NOMO-1 (cell line): ENCODE measurements around the gene VAMP5.
"Not testable (repeated sequence)": the region's sequence is repeated elsewhere in the genome, so short reads cannot be mapped to it uniquely, and the experiment has no call there.

Experiments
- DNase-seq, 2 experiments: peaks; one replicate each; lab custom pipeline; 2025; ENCODE audit not compliant: unreplicated experiment in 2 of 2; lab: John Stamatoyannopoulos, UW

The VAMP5 gene

DNA sequence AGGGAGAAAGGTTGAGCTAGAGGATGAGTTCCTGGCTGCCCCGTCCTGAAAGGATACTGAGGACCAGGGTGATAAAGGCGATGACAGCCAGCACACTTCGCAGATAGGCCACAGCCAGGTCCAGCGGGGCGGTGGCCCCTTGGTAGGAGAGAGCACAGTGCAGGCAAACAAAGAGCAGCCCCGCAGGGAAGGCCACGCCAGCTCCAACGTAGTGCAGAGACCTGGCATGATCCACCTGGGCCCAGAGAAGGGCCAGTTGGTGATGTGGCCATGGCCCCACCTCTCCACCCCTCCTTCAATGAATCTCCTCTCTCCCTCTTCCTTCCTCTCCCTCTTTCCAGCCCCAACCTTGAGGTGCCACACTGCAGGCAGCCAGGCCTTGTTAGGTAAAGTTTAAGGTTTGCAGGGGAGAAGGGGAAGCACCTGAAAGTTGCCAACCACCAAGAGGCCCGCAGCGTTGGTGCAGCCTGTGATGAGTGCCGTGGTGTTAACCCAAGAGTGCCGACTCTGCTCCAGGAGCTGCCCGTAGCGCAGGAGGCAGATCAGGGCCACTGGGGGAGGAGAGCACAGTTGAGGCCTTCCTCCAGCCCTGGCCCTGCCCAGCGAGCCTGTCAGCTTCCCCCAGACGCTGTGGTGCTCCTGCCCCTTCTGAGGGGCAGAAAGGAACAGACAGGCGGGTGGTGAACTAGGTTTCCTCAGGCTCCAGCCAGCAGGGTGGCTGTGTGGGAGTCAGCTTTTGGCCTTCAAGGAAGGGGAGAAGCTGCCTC is 15.4 kb downstream of the VAMP5 start:
- DNase-seq, result no peak

DNA sequence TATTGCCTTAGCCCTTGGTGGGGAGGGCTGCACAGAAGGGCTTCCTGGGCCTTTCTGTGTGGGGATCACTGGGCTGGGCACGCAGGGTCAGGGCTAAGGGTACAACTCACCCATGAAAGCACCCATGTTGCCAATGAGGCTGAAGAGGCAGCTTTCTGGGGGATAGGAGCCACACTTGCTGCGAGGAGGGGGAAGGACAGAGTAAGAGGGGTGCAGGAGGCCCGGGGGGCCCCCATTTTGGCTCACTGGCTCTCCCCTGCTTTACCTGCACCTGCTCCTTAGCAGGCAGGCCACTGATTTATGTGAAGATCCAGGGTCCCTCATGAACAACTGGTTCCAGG is 16.0 kb downstream of the VAMP5 start:
- DNase-seq, result no peak

- DNase-seq, result no peak
Measured at GRCh38 chr2:85600951-85601770, 16.9 kb downstream of the VAMP5 start.

GRCh38 chr2:85601771-85602475 is 17.7 kb downstream of the VAMP5 start:
- peak in 1 of 2 experiments; percentile 38 for DNase-seq

GRCh38 chr2:85602476-85603234 is 18.4 kb downstream of the VAMP5 start, which contains the start of gene TMEM150A:
TSS of gene TMEM150A (minus strand) at chr2:85602698. CDS start at chr2:85601948, 750 bp downstream.
- peak; percentile 92 to 94 for DNase-seq

DNA sequence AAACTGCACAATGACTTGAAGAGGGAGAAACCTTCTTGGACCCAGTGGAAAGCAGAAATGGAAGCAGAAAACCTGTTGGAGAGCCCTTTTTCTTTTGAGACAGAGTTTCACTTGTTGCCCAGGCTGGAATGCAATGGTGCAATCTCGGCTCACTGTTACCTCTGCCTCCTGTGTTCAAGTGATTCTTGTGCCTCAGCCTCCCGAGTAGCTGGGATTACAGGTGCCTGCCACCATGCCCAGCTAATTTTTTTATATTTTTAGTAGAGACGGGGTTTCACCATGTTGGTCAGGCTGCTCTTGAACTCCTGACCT is 19.9 kb downstream of the VAMP5 start:
- not testable (repeated sequence) for DNase-seq

GRCh38 chr2:85604568-85605339 is 20.5 kb downstream of the VAMP5 start:
- no peak for DNase-seq

DNA sequence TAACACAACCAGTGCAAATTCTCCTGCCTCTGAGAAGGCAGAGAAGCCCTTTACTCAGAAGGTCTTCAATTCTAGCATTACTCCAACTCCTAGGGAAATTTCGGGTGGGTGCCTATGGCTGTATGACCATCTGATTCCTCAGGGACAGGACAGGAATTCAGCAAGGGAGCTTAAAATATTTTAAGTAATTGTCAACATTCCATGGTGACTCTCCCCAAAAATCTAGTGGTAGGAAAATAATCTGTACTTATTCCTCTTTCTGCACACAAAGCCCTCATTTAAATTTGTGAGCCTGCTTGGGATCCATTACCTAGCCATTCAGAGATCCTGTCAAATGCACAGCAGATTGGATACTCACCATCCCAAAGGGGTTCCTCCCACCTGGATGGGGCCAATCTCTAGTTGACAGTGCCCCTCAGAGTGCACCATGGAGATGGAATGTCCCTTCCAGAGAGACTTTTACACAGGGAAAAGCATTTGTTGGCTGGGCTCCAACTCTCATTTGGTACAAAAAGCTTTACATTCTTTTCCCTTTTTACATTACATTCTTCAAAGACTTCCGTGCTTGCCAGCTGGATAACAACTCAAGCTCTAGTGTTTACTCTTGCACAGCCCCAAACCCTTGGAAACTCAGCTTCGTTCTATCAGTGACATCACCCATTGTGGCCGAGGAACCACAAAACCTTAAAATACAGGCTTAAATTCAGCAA is 21.3 kb downstream of the VAMP5 start:
- DNase-seq, result no peak

GRCh38 chr2:85606116-85606455 is 21.9 kb downstream of the VAMP5 start:
- DNase-seq, result no peak

DNA sequence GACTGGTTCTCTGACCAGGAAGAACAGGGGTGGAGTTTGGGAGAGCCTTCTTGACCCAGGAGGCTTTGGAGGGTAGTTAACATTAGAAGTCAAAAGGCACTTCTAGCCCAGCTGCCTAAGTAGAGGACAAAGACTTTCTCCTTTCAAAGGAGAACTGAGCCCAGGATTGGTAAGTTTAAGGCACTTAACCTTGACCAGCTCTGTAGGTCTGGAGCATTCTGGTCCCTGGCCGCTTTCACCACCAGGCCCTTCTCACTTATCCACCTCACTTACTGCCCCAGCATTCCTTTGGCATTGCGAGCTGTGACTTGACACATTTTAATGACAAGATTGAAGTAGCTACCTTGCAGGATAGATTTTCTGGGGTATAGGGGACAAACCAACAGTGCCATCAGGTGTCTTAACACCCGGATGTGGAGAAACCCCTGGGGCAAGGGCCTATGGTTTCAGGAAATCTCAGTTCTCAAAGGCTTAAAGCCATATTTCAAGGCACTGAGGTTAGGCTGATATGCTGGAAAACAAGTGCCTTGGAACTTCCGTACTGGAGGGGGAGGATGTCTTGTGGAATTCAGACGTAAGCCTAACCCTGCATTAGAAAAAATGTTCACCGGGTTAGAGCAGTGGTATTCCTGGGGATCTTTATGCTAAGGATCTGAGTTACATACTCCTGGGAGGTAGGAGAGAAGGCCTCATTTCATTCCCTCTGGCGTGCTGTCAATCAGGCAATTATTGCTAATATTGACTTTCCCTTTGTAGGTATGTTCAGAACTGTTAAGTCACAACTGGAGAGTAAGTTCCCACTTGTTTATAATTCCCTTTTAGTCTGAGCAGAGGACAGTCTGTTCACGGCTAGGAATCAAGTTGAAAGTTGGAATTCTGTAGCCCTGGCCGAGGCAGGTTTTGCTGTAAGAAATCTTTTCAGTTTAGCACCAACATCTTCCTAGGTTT is 23.3 kb downstream of the VAMP5 start:
- DNase-seq, result no peak

DNA sequence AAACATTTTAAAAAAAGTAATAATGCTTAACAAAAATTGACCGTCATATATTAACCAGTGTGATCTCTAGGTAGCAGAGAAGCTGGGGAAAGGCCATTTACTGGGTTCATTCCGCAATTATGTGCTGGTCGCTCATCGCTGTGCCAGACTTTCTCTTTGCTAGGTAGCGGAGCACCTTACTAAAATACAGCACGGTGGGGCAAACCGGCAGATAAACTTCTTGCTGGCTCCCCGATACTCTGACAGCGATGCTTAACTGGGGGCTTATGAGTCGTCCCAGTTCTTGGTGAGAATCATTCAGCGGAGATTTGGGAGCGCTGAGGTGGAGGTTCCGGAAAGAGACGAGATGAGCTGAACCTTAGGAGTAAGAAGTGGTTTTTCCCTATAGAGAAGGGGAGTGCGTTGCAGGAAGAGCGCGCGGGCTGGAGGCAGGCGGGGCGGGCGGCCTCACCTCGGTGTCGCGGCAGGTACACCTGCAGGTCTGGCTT is 27.0 kb downstream of the VAMP5 start:
- DNase-seq, result no peak

GRCh38 chr2:85611705-85612587 is 27.7 kb downstream of the VAMP5 start, which contains the start of gene C2orf68:
TSS of gene C2orf68 (minus strand) at chr2:85612066. CDS start at chr2:85611984, 82 bp downstream.
- peak; percentile 81 to 92 for DNase-seq

DNA sequence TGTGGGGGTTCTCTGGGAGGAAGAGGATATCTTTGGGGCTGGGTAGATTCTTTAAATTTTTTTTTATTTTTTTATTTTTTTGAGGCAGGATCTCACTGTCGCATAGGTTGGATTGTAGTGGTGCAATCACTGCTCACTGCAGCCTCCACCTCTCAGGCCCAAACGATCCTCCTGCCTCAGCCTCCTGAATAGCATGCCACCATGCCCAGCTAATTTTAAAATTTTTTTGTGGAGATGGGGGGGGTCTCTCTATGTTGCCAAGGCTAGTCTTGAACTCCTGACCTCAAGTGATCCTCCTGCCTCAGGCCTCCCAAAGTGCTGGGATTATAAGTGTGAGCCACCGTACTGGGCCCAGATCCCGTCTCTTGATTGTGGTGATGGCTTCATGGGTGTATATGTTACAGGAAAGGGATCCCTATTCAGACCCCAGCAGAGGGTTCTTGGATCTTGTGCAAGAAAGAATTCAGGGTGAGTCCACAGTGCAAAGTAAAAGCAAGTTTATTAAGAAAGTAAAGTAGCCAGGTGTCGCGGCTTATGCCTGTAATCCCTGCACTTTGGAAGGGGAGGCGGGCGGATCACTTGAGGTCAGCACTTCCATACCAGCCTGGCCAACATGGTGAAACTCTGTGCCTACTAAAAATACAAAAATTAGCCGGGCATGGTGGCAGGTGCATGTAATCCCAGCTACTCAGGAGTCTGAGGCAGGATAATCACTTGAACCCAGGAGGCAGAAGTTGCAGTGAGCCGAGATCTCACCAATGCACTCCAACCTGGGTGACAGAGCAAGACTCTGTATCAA is 29.7 kb downstream of the VAMP5 start:
- no peak for DNase-seq

- not testable (repeated sequence) for DNase-seq
Measured at GRCh38 chr2:85614757-85615156, 30.5 kb downstream of the VAMP5 start.

GRCh38 chr2:85615413-85615728 is 31.1 kb downstream of the VAMP5 start:
- no peak for DNase-seq

GRCh38 chr2:85617723-85618122 is 33.5 kb downstream of the VAMP5 start:
- DNase-seq, result not testable (repeated sequence)

DNA sequence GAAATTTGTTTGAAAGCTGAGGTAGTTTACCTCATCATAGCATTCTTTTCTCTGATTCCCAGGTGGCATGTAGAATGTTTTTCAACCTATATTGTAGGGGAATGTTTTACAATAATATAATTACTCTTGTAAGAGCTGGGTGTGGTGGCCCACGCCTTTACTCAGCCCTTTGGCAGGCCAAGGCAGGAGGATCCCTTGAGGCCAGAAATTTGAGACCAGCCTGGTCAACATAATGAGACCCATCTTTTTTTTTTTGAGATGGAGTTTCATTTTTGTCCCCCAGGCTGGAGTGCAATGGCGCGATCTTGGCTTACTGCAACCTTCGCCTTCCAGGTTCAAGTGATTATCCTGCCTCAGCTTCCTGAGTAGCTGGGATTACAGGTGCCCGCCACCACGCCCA is 35.4 kb downstream of the VAMP5 start:
- no peak for DNase-seq
